Osteoblast (primary cell): ENCODE data around the gene ASPG. TPM values are rescaled to one million over a fixed set of nuclear protein-coding genes. Genes with fewer than 3 reads are reported as not detected.

Experiments used
- DNase-seq: peaks from one replicate; pipeline ENCODE4 v3.0.0; 2011; ENCODE audit warnings: low spot score, mixed read lengths; ENCODE audit not compliant: insufficient read length; ENCODE audit errors: missing footprints
- H2AFZ ChIP-seq: 2 replicates; pipeline ENCODE4 v1.6.0; 2011; ENCODE audit warnings: mild to moderate bottlenecking, low read length
- H3K27ac ChIP-seq: 2 replicates; pipeline ENCODE4 v1.5.1; 2011; ENCODE audit warnings: mild to moderate bottlenecking, low read depth, low read length, moderate library complexity
- H3K27me3 ChIP-seq: 2 replicates; pipeline ENCODE4 v1.6.0; 2012; ENCODE audit warnings: mild to moderate bottlenecking, control low read depth, inconsistent platforms, low read length, moderate library complexity; ENCODE audit not compliant: insufficient read depth
- H3K36me3 ChIP-seq: 2 replicates; pipeline ENCODE4 v1.5.1; 2011; ENCODE audit warnings: mild to moderate bottlenecking, low read length, control low read depth, moderate library complexity; ENCODE audit not compliant: insufficient read depth
- H3K4me1 ChIP-seq: 2 replicates; pipeline ENCODE4 v1.5.1; 2011; ENCODE audit warnings: mild to moderate bottlenecking, low read length, control low read depth, moderate library complexity; ENCODE audit not compliant: insufficient read depth
- H3K4me2 ChIP-seq: 2 replicates; pipeline ENCODE4 v1.6.0; 2011; ENCODE audit warnings: mild to moderate bottlenecking, low read length; ENCODE audit not compliant: insufficient read depth
- H3K4me3 ChIP-seq: fragments of 200-600 bp; sonication (generic); 3 replicates; pipeline ENCODE4 v1.5.1; 2012; ENCODE audit warnings: mild to moderate bottlenecking, low read length, inconsistent platforms; ENCODE audit not compliant: insufficient read depth
- H3K79me2 ChIP-seq: 2 replicates; pipeline ENCODE4 v1.6.0; 2012; ENCODE audit warnings: mild to moderate bottlenecking, low read length, control low read depth, inconsistent platforms; ENCODE audit not compliant: insufficient read depth
- H3K9me3 ChIP-seq: 2 replicates; pipeline ENCODE4 v1.5.1; 2011; ENCODE audit warnings: low read depth, low read length, control low read depth
- H4K20me1 ChIP-seq: 2 replicates; pipeline ENCODE4 v1.6.0; 2012; ENCODE audit warnings: mild to moderate bottlenecking, low read length, control low read depth; ENCODE audit not compliant: insufficient read depth
- CTCF ChIP-seq: IDR thresholded peaks from 2 replicates; pipeline ENCODE4 v1.5.1; 2011; ENCODE audit warnings: mild to moderate bottlenecking, low read depth, low read length, moderate library complexity; ENCODE audit errors: extremely low read depth
- total RNA-seq: library from RNA; depleted of rRNA; stranded (reverse); fragments of >200 nt; gene quantifications from 2 replicates; pipeline ENCODE4 v1.2.3, GENCODE V29; 2012

Gene ASPG
- total RNA-seq, 1 donor = not detected

GRCh38 chr14:104066719-104067295 lies 18.7 kb upstream of the ASPG start:
- no peak overlapping the region for H3K4me2 ChIP-seq
- H3K36me3 ChIP-seq = no peaks in the 10 kb centered on the region
- no peaks in the 10 kb centered on the region for H3K79me2 ChIP-seq
- no peak overlapping the region for H2AFZ ChIP-seq
- H3K27me3 ChIP-seq = peaks cover 4% of the 10 kb centered on the region
- H3K4me1 ChIP-seq = no peaks in the 10 kb centered on the region
- TF ChIP-seq CTCF = no peak
- H3K9me3 ChIP-seq = no peaks in the 10 kb centered on the region
- no peak for DNase-seq
- no peak overlapping the region for H3K27ac ChIP-seq
- no peaks in the 10 kb centered on the region for H4K20me1 ChIP-seq
- no peak overlapping the region for H3K4me3 ChIP-seq

- H3K4me2 ChIP-seq = no peak overlapping the region
- no peaks in the 10 kb centered on the region for H3K36me3 ChIP-seq
- TF ChIP-seq CTCF = no peak
Measured at GRCh38 chr14:104069541-104069940, 16.0 kb upstream of the ASPG start.

GRCh38 chr14:104072586-104072985 lies 12.9 kb upstream of the ASPG start:
- no peak for DNase-seq
- H3K27ac ChIP-seq = no peak overlapping the region
- no peak overlapping the region for H3K4me2 ChIP-seq
- H2AFZ ChIP-seq = no peak overlapping the region
- no peak for TF ChIP-seq CTCF
- H3K36me3 ChIP-seq = no peaks in the 10 kb centered on the region
- H3K9me3 ChIP-seq = no peaks in the 10 kb centered on the region
- peaks cover 4% of the 10 kb centered on the region for H3K27me3 ChIP-seq
- no peaks in the 10 kb centered on the region for H4K20me1 ChIP-seq
- no peak overlapping the region for H3K4me3 ChIP-seq
- H3K79me2 ChIP-seq = no peaks in the 10 kb centered on the region
- no peaks in the 10 kb centered on the region for H3K4me1 ChIP-seq

More at GRCh38 chr14:104069541-104069940, 16.0 kb upstream of the ASPG start:
- Histone ChIP-seq H3K9me3 (no peaks in the 10 kb centered on the region), H3K27me3 (peaks cover 4% of the 10 kb centered on the region), H4K20me1 (no peaks in the 10 kb centered on the region), H3K79me2 (no peaks in the 10 kb centered on the region), H3K27ac (no peak overlapping the region), H2AFZ (no peak overlapping the region), H3K4me1 (no peaks in the 10 kb centered on the region), H3K4me3 (no peak overlapping the region)
- DNase-seq = no peak

GRCh38 chr14:104073764-104074163 lies 11.7 kb upstream of the ASPG start:
- no peaks in the 10 kb centered on the region for H3K79me2 ChIP-seq

More at GRCh38 chr14:104073764-104074163, 11.7 kb upstream of the ASPG start:
- no peak overlapping the region for H3K4me3 ChIP-seq
- no peaks in the 10 kb centered on the region for H3K36me3 ChIP-seq
- no peaks in the 10 kb centered on the region for H3K9me3 ChIP-seq
- H3K4me2 ChIP-seq = no peak overlapping the region
- H3K4me1 ChIP-seq = no peaks in the 10 kb centered on the region
- TF ChIP-seq CTCF = no peak
- peaks cover 2% of the 10 kb centered on the region for H3K27me3 ChIP-seq
- DNase-seq = no peak
- H3K27ac ChIP-seq = no peak overlapping the region
- no peak overlapping the region for H2AFZ ChIP-seq
- no peaks in the 10 kb centered on the region for H4K20me1 ChIP-seq
